HepG2 (cell line): ENCODE data around the gene STUB1. TPM values are rescaled to one million over a fixed set of nuclear protein-coding genes. Genes with fewer than 3 reads are reported as not detected.

Experiments
- ATAC-seq: fragments of 200-7000 bp; cut with Tn5 transposase; 3 replicates; pipeline ENCODE4 v1.9.1; 2020; ENCODE audit warnings: mild to moderate bottlenecking, moderate library complexity
- BruUV-seq: library from RNA; stranded (reverse); fragments of 400-500 nt; replicated peaks from 2 replicates; lab custom pipeline; 2021; lab: Mats Ljungman, UMichigan
- CTCF ChIA-PET: fragments of 300-600 bp; formaldehyde crosslinking; extraction: SDS; loops from one replicate; lab custom pipeline; 2021; ENCODE audit warnings: low total read pairs, inconsistent platforms, low intra/inter-chr PET ratio; lab: Yijun Ruan, JAX
- POLR2A ChIA-PET: fragments of 350-600 bp; sonication (Branson Sonifier 250); formaldehyde crosslinking; loops from one replicate; lab custom pipeline; 2020; ENCODE audit warnings: antibody characterized with exemption, inconsistent platforms; lab: Yijun Ruan, JAX
- DNase-seq: peaks from one replicate; pipeline ENCODE4 v3.0.0-alpha.2; 2015; ENCODE audit warnings: low spot score
- FAIRE-seq: peaks from 3 replicates; lab custom pipeline; 2011; peaks lifted over from hg19 to GRCh38; lab: Jason Lieb, UNC
- H2AFZ ChIP-seq: one replicate; pipeline ENCODE4 v1.6.1; 2011; ENCODE audit warnings: low read length, inconsistent platforms
- H3K27ac ChIP-seq: fragments of 300-600 bp; 3 replicates; pipeline ENCODE4 v1.8.0; 2011; ENCODE audit warnings: mixed run types, mild to moderate bottlenecking, mixed read lengths, low read length, inconsistent platforms; ENCODE audit not compliant: insufficient read depth; ENCODE audit errors: extremely low read length
- H3K27me3 ChIP-seq, 2 experiments: fragments of 200-600 bp in 1 of 2; 2 replicates in 1 of 2; 3 replicates in 1 of 2; pipeline versions ENCODE4 v1.6.0 to v1.8.0; 2011; ENCODE audit warnings: low read length in 2 of 2, mild to moderate bottlenecking in 2 of 2, moderate library complexity in 2 of 2, inconsistent platforms in 1 of 2; ENCODE audit not compliant: insufficient read depth in 2 of 2, control insufficient read depth in 1 of 2
- H3K36me3 ChIP-seq, 2 experiments: fragments of 200-600 bp in 1 of 2; replicated peaks in 1 of 2; 2 replicates in 1 of 2; 3 replicates in 1 of 2; pipeline versions ENCODE4 v1.5.1 to v1.8.0; 2011; ENCODE audit warnings: low read length in 2 of 2, inconsistent platforms in 1 of 2; ENCODE audit not compliant: insufficient read depth in 2 of 2, control insufficient read depth in 1 of 2
- H3K4me1 ChIP-seq: 2 replicates; pipeline ENCODE4 v1.5.1; 2012; ENCODE audit warnings: low read length, inconsistent platforms; ENCODE audit not compliant: insufficient read depth
- H3K4me2 ChIP-seq: 2 replicates; pipeline ENCODE4 v1.6.0; 2011; ENCODE audit warnings: low read depth, low read length, inconsistent platforms
- H3K4me3 ChIP-seq, 3 experiments: fragments of 200-600 bp in 1 of 3; sonication (generic), shearing (Covaris generic) in 1 of 3; replicated peaks in 1 of 3; 2 replicates each; pipeline ENCODE4 v1.5.1; 2011 to 2016; ENCODE audit warnings: low read length in 3 of 3, inconsistent platforms in 2 of 3, low read depth in 2 of 3, mild to moderate bottlenecking in 2 of 3, control low read depth in 1 of 3, mixed read lengths in 1 of 3; ENCODE audit not compliant: insufficient read depth in 1 of 3
- H3K79me2 ChIP-seq: one replicate; pipeline ENCODE4 v1.6.1; 2011; ENCODE audit warnings: low read length, inconsistent platforms; ENCODE audit not compliant: insufficient read depth
- H3K9ac ChIP-seq: 2 replicates; pipeline ENCODE4 v1.6.0; 2011; ENCODE audit warnings: mild to moderate bottlenecking, low read depth, low read length, inconsistent platforms; ENCODE audit not compliant: insufficient read depth
- H3K9me3 ChIP-seq: 2 replicates; pipeline ENCODE4 v1.5.1; 2012; ENCODE audit warnings: mild to moderate bottlenecking, low read length
- H4K20me1 ChIP-seq: 2 replicates; pipeline ENCODE4 v1.6.0; 2011; ENCODE audit warnings: inconsistent platforms, mild to moderate bottlenecking, low read length, moderate library complexity; ENCODE audit not compliant: insufficient read depth
- ERF ChIP-seq: IDR thresholded peaks from 2 replicates; pipeline ENCODE4 v1.6.1; 2018; ENCODE audit warnings: missing biosample characterization, missing genetic modification reagents
- FOXK1 ChIP-seq: sonication (generic); formaldehyde crosslinking; IDR thresholded peaks from 2 replicates; pipeline ENCODE4 v1.4.0; 2020; ENCODE audit warnings: low read depth, missing genetic modification reagents, borderline replicate concordance
- FOXP1 ChIP-seq, 2 experiments: fragments of 450-650 bp in 1 of 2; IDR thresholded peaks; 2 replicates each; pipeline ENCODE4 v1.6.1; 2017 to 2018; ENCODE audit warnings: antibody characterized with exemption in 1 of 2
- GATA4 ChIP-seq: sonication (generic); IDR thresholded peaks from 2 replicates; pipeline ENCODE4 v1.6.1; 2016; ENCODE audit warnings: antibody characterized with exemption, low read depth, borderline replicate concordance
- HOXA5 ChIP-seq: sonication (generic); formaldehyde crosslinking; IDR thresholded peaks from 2 replicates; pipeline ENCODE4 v1.4.0; 2020; ENCODE audit warnings: missing genetic modification reagents
- NR2C2 ChIP-seq: sonication (generic); formaldehyde crosslinking; IDR thresholded peaks from 2 replicates; pipeline ENCODE4 v1.4.0; 2020; ENCODE audit warnings: missing genetic modification reagents, mild to moderate bottlenecking, moderate library complexity, borderline replicate concordance
- TARDBP ChIP-seq: sonication (generic); formaldehyde crosslinking; IDR thresholded peaks from 2 replicates; pipeline ENCODE4 v1.8.0; 2022; ENCODE audit warnings: mild to moderate bottlenecking, missing genetic modification reagents
- ZKSCAN1 ChIP-seq: fragments of 150-350 bp; IDR thresholded peaks from 2 replicates; pipeline ENCODE4 v1.6.1; 2014; ENCODE audit warnings: low read length
- ZNF274 ChIP-seq: sonication (generic); formaldehyde crosslinking; IDR thresholded peaks from 2 replicates; pipeline ENCODE4 v1.5.1; 2020; ENCODE audit warnings: mild to moderate bottlenecking, missing genetic modification reagents
- ZNF33A ChIP-seq: sonication (generic); formaldehyde crosslinking; IDR thresholded peaks from 2 replicates; pipeline ENCODE4 v1.5.1; 2020; ENCODE audit warnings: missing genetic modification reagents, mild to moderate bottlenecking, moderate library complexity, borderline replicate concordance
- ZNF503 ChIP-seq: sonication (generic); formaldehyde crosslinking; IDR thresholded peaks from 2 replicates; pipeline ENCODE4 v1.4.0; 2020; ENCODE audit warnings: missing genetic modification reagents
- ZNF547 ChIP-seq: sonication (generic); formaldehyde crosslinking; IDR thresholded peaks from 2 replicates; pipeline ENCODE4 v1.5.1; 2020; ENCODE audit warnings: mild to moderate bottlenecking, missing genetic modification reagents
- WGBS: methylation state at CpG from one replicate; pipeline ENCODE4 v1.1.6; 2017; ENCODE audit warnings: low lambda C conversion rate; 5-methylcytosine and 5-hydroxymethylcytosine counted together
- in situ Hi-C: cut with HindIII; loops from 2 replicates; pipeline ENCODE4 v1.10.0; 2017; ENCODE audit warnings: low pct_unique_long_range_greater_than_20kb; ENCODE audit not compliant: extremely low pct_ligation_motif_present
- intact Hi-C: fragments of 100-400 bp; cut with micrococcal nuclease; formaldehyde crosslinking; loops from one replicate; pipeline ENCODE4 v1.10.0; 2022; ENCODE audit not compliant: unreplicated experiment
- polyA plus RNA-seq, 8 experiments: library from polyadenylated mRNA; depleted of rRNA in 3 of 8; stranded (reverse) in 7 of 8; unstranded in 1 of 8; fragments of >200 nt; fragmentation: Illumina TruSeq in 4 of 8; extraction: Trizol in 4 of 8; gene quantifications; 2 replicates each; pipeline versions ENCODE4 v1.2.1 to v1.2.3, GENCODE V29; 2011 to 2016; ENCODE audit warnings: low read depth in 4 of 8, missing spikeins in 1 of 8, mixed read lengths in 1 of 8; ENCODE audit not compliant: insufficient read depth in 1 of 8
- total RNA-seq, 5 experiments: library from RNA; depleted of rRNA; stranded (reverse); fragments of >200 nt; fragmentation: Illumina TruSeq; extraction: Trizol; gene quantifications; 2 replicates each; pipeline ENCODE4 v1.2.3, GENCODE V29; 2016; ENCODE audit warnings: low read depth in 1 of 5
- TF ChIP-seq, protein P1 (sequence below), 2 experiments: sonication (generic) in 1 of 2; formaldehyde crosslinking in 1 of 2; IDR thresholded peaks; 2 replicates each; pipeline versions ENCODE4 v1.4.0 to v1.6.1; 2016 to 2020; ENCODE audit warnings: borderline replicate concordance in 1 of 2, low read depth in 1 of 2, mild to moderate bottlenecking in 1 of 2, missing genetic modification reagents in 1 of 2

STUB1 gene
- total and polyA plus RNA-seq, 2 of the 13 experiments (the other 11 are each of a cell fraction or from before 2014, with no cell fraction given): 52.9 to 78.2 TPM

DNA sequence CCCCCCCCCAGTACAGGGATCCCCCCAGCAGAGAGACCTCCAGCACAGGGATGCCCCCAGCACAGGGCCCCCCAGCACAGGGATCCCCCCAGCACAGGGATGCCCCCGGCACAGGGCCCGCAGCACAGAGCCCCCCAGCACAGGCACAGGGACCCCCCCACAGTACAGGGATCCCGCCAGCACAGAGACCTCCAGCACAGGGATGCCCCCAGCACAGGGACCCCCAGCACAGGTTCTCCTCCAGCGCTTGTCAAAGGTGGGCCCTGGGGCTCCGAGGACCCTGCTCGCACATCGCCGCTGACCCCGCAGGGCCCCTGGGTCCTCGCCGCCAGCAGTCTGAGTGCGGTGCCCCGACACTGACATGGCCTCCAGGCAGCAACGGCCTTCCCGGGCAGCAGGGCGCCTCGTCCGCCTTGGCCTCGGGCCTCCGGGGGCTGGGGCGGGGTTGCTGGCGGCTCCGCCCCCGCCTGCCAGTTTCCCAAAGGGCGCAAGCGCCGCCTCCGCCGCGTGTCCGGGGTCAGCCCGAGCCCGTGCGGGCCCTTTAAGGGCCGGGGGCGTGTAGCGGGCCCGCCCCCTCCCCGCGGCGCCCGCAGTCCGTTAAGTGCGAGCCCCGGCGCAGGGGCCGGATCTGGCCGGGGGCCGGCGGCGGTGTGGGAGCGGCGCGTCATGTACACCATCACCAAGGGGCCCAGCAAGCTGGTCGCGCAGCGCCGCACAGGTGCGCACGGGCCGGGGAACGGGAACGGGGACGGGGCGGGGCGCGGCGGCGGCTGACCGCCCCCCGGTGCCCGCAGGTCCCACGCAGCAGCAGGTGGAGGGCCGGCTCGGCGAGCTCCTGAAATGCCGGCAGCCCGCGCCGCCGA, 38.7 kb upstream of the STUB1 start, which contains the start of gene MCRIP2 (continued):
- TF ChIP-seq ERF (CRISPR knock-in tag) (0 out of 2 replicates have a peak, but pooled peaks have one; percentile 23), NR2C2 (peak; percentile 67; the same call in 1 of the 2 replicates), ZNF547 (CRISPR knock-in tag) (0 out of 2 replicates have a peak, but pooled peaks have one; percentile 6)

- DNase-seq (peak; percentile 60), ATAC-seq (peak; percentile 28), FAIRE-seq (no peak)
- no peaks in the 10 kb centered on the region for H3K9me3 ChIP-seq
- WGBS: 2% methylated on average over 7 of the region's 72 CpGs
- no peaks in the 10 kb centered on the region for H3K36me3 ChIP-seq
- intact Hi-C loops (loop anchor here (10.0 kb wide), 1 partner anchor 58 kb away; no protein-coding TSS in a partner anchor), in situ Hi-C loops (no loop called here)
- H3K27me3 ChIP-seq: no peaks in the 10 kb centered on the region
- ChIA-PET CTCF (no interaction called here), POLR2A (interaction anchor here (0.6 to 2.0 kb wide), 7 partner anchors 10 to 63 kb away, joined by 3 to 7 read pairs (median 4); partner anchors contain the start of genes RHBDL1 and STUB1)
- H2AFZ ChIP-seq: no peak overlapping the region
- BruUV-seq: TSS peak; percentile 43
- peaks cover 27% of the 10 kb centered on the region for H3K79me2 ChIP-seq
- H3K4me3 ChIP-seq: peak overlapping the region; percentile 59 to 89 (median 82)
- H3K9ac ChIP-seq: peak overlapping the region; percentile 94
- H4K20me1 ChIP-seq: peaks cover 4% of the 10 kb centered on the region; the same call in 1 of the 2 replicates
- peak overlapping the region; percentile 94 for H3K27ac ChIP-seq
- H3K4me1 ChIP-seq: peaks cover 69% of the 10 kb centered on the region
- H3K4me2 ChIP-seq: peak overlapping the region; percentile 98
- TF ChIP-seq ZNF33A (CRISPR knock-in tag) (no peak), HOXA5 (CRISPR knock-in tag) (no peak), ZNF503 (0 out of 2 replicates have a peak, but pooled peaks have one; percentile 64), ZKSCAN1 (no peak), TARDBP (CRISPR knock-in tag) (peak; percentile 55; the same call in 1 of the 2 replicates), FOXK1 (CRISPR knock-in tag) (no peak), GATA4 (no peak), ZNF274 (no peak; the same call in 1 of the 2 replicates), FOXP1 (IDR thresholded peaks at IDR 0.05) (no peak), FOXP1 (CRISPR knock-in tag; IDR thresholded peaks at IDR 0.05) (no peak)
- TF ChIP-seq, protein P1, sequence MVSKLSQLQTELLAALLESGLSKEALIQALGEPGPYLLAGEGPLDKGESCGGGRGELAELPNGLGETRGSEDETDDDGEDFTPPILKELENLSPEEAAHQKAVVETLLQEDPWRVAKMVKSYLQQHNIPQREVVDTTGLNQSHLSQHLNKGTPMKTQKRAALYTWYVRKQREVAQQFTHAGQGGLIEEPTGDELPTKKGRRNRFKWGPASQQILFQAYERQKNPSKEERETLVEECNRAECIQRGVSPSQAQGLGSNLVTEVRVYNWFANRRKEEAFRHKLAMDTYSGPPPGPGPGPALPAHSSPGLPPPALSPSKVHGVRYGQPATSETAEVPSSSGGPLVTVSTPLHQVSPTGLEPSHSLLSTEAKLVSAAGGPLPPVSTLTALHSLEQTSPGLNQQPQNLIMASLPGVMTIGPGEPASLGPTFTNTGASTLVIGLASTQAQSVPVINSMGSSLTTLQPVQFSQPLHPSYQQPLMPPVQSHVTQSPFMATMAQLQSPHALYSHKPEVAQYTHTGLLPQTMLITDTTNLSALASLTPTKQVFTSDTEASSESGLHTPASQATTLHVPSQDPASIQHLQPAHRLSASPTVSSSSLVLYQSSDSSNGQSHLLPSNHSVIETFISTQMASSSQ (IDR thresholded peaks at IDR 0.05; ENCODE audit: low read depth): no peak
- TF ChIP-seq, protein P1 (CRISPR knock-in tag; IDR thresholded peaks at IDR 0.05; ENCODE audit: borderline replicate concordance): no peak
Measured at GRCh38 chr16:642189-643049, 37.8 kb upstream of the STUB1 start.
